Measurements from ENCODE around the gene RNF217. TPM values are rescaled to one million over a fixed set of nuclear protein-coding genes. Genes with fewer than 3 reads are reported as not detected.

The RNF217 gene
- total RNA-seq, 1 experiment from 2014 or later = 37.7 TPM

DNA sequence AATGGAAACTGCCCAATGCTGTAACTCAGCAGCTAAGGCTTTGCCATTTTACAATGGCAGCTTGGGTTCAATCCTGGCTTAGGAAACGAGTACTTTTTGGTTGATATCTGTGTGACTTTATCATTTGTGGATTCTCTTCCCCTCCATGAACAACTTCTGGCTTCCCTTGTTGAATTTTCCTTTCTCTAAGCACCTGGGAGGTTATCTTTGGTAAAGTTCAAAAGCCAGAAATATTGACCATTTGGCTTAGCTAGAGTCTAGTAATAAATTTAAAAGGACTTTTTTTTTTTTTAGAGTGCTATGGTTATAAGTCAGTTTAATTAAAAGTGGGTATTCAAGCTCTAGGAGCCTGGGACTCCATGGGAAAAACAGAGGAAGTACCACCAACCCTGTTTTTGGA, 159.7 kb downstream of the RNF217 start:
- Histone ChIP-seq H3K4me1 (ENCODE audit: control insufficient read depth, insufficient read depth, low read length) (no peaks in the 10 kb centered on the region), H3K27ac (ENCODE audit: low read length) (no peak overlapping the region), H3K4me3 (ENCODE audit: low read depth in 2 of 2, low read length in 2 of 2) (no peak overlapping the region), H3K36me3 (ENCODE audit: control insufficient read depth, insufficient read depth, low read length) (no peaks in the 10 kb centered on the region), H3K9me3 (ENCODE audit: control insufficient read depth, insufficient read depth, low read depth, low read length) (no peaks in the 10 kb centered on the region), H3K27me3 (ENCODE audit: control insufficient read depth, insufficient read depth, low read length) (no peaks in the 10 kb centered on the region)
- no peak for ATAC-seq
- ChIA-PET CTCF (no interaction called here), POLR2A (no interaction called here)
- in situ Hi-C loops (cut with HindIII; ENCODE audit: low pct_unique_long_range_greater_than_20kb, low sequenced_read_pairs) = no loop called here
- no peak for DNase-seq (ENCODE audit: low read depth, low spot score)
- intact Hi-C loops (cut with micrococcal nuclease; ENCODE audit: unreplicated experiment) = no loop called here
- no TSS peak for BruUV-seq (replicated peaks)
- TF ChIP-seq, protein P1, sequence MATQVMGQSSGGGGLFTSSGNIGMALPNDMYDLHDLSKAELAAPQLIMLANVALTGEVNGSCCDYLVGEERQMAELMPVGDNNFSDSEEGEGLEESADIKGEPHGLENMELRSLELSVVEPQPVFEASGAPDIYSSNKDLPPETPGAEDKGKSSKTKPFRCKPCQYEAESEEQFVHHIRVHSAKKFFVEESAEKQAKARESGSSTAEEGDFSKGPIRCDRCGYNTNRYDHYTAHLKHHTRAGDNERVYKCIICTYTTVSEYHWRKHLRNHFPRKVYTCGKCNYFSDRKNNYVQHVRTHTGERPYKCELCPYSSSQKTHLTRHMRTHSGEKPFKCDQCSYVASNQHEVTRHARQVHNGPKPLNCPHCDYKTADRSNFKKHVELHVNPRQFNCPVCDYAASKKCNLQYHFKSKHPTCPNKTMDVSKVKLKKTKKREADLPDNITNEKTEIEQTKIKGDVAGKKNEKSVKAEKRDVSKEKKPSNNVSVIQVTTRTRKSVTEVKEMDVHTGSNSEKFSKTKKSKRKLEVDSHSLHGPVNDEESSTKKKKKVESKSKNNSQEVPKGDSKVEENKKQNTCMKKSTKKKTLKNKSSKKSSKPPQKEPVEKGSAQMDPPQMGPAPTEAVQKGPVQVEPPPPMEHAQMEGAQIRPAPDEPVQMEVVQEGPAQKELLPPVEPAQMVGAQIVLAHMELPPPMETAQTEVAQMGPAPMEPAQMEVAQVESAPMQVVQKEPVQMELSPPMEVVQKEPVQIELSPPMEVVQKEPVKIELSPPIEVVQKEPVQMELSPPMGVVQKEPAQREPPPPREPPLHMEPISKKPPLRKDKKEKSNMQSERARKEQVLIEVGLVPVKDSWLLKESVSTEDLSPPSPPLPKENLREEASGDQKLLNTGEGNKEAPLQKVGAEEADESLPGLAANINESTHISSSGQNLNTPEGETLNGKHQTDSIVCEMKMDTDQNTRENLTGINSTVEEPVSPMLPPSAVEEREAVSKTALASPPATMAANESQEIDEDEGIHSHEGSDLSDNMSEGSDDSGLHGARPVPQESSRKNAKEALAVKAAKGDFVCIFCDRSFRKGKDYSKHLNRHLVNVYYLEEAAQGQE (IDR thresholded peaks at IDR 0.05; ENCODE audit: insufficient read depth in 1 of 2, low read depth in 2 of 2, low read length in 1 of 2) = no peak
- no peak for TF ChIP-seq POLR2AphosphoS5 (IDR thresholded peaks at IDR 0.05; ENCODE audit: low read depth, low read length)
- TF ChIP-seq SIN3A (IDR thresholded peaks at IDR 0.05; ENCODE audit: borderline replicate concordance, insufficient read depth, low read depth, low read length) = no peak
- TF ChIP-seq, protein P2, sequence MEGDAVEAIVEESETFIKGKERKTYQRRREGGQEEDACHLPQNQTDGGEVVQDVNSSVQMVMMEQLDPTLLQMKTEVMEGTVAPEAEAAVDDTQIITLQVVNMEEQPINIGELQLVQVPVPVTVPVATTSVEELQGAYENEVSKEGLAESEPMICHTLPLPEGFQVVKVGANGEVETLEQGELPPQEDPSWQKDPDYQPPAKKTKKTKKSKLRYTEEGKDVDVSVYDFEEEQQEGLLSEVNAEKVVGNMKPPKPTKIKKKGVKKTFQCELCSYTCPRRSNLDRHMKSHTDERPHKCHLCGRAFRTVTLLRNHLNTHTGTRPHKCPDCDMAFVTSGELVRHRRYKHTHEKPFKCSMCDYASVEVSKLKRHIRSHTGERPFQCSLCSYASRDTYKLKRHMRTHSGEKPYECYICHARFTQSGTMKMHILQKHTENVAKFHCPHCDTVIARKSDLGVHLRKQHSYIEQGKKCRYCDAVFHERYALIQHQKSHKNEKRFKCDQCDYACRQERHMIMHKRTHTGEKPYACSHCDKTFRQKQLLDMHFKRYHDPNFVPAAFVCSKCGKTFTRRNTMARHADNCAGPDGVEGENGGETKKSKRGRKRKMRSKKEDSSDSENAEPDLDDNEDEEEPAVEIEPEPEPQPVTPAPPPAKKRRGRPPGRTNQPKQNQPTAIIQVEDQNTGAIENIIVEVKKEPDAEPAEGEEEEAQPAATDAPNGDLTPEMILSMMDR (IDR thresholded peaks at IDR 0.05) = no peak

DNA sequence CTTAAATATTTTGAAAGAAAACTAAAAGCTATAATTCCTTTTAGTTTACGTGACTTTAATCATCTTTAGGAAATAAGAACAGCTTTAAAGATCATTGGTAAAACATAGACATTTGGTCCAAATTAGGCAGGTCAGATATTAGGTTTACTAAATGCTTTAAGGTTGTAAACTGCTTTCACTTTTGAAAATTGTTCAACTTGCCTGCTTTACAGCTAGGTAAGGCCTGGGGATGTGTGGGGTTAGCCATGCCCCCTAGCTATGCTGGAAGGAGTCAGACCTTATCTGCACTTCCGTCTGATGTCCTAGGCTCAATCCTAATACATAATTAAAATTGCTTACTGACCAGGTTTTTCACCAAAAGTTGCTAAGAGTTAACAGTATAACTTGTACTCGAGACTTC, 160.8 kb downstream of the RNF217 start:
- BruUV-seq (replicated peaks) = no TSS peak
- no peaks in the 10 kb centered on the region for H3K36me3 ChIP-seq (ENCODE audit: control insufficient read depth, insufficient read depth, low read length)
- ATAC-seq (no peak), DNase-seq (ENCODE audit: low read depth, low spot score) (no peak)
- H3K27me3 ChIP-seq (ENCODE audit: control insufficient read depth, insufficient read depth, low read length) = no peaks in the 10 kb centered on the region
- in situ Hi-C loops (cut with HindIII; ENCODE audit: low pct_unique_long_range_greater_than_20kb, low sequenced_read_pairs) = no loop called here
- H3K9me3 ChIP-seq (ENCODE audit: control insufficient read depth, insufficient read depth, low read depth, low read length) = no peaks in the 10 kb centered on the region
- ChIA-PET POLR2A (no interaction called here), CTCF (no interaction called here)
- intact Hi-C loops (cut with micrococcal nuclease; ENCODE audit: unreplicated experiment) = no loop called here
- no peaks in the 10 kb centered on the region for H3K4me1 ChIP-seq (ENCODE audit: control insufficient read depth, insufficient read depth, low read length)
- H3K27ac ChIP-seq (ENCODE audit: low read length) = no peak overlapping the region
- no peak overlapping the region for H3K4me3 ChIP-seq (ENCODE audit: low read depth in 2 of 2, low read length in 2 of 2)
- TF ChIP-seq, protein P1 (IDR thresholded peaks at IDR 0.05; ENCODE audit: insufficient read depth in 1 of 2, low read depth in 2 of 2, low read length in 1 of 2) = no peak
- TF ChIP-seq TCF7L2 (IDR thresholded peaks at IDR 0.05; ENCODE audit: low read depth, low read length) = no peak
- no peak for TF ChIP-seq SIN3A (IDR thresholded peaks at IDR 0.05; ENCODE audit: borderline replicate concordance, insufficient read depth, low read depth, low read length)
- no peak for TF ChIP-seq POLR2AphosphoS5 (IDR thresholded peaks at IDR 0.05; ENCODE audit: low read depth, low read length)
- TF ChIP-seq, protein P2 (IDR thresholded peaks at IDR 0.05) = no peak
